ENCODE results near the gene STAB2.

The STAB2 gene

DNA sequence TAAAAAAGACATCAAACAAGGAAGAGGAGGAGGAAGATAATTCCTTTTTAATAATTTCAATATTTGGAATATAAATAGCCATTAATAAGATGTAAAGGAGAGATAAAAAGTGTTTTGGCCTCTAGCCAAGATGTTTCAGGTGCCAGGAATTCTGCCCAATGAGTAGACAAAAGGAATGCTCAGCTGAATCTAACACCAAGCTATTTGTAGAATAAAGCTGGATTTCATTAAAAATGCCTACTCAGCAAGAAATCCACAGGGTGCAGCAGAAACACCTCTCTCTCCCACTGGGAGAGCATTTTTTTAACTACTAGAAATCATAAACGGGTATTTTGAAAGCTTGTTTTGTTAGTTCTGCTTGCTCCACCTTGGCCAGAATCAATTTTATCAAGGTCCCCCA lies 4.1 kb upstream of the STAB2 start:
- no peak for DNase-seq

- peak; percentile 34 for DNase-seq
Measured at GRCh38 chr12:103586132-103586531, 941 bp upstream of the STAB2 start.

GRCh38 chr12:103588680-103589079 lies 1.6 kb downstream of the STAB2 start:
- no peak for DNase-seq

GRCh38 chr12:103589517-103589916 lies 2.4 kb downstream of the STAB2 start:
- no peak for DNase-seq

- no peak for DNase-seq
Measured at GRCh38 chr12:103590271-103590670, 3.2 kb downstream of the STAB2 start.

GRCh38 chr12:103596981-103597380 lies 9.9 kb downstream of the STAB2 start:
- DNase-seq, result no peak

GRCh38 chr12:103599274-103599673 lies 12.2 kb downstream of the STAB2 start:
- no peak for DNase-seq

GRCh38 chr12:103600967-103601728 lies 14.1 kb downstream of the STAB2 start:
- DNase-seq, result peak; percentile 6

GRCh38 chr12:103620395-103620794 lies 33.3 kb downstream of the STAB2 start:
- DNase-seq, result no peak

GRCh38 chr12:103623716-103624115 lies 36.6 kb downstream of the STAB2 start:
- no peak for DNase-seq

DNA sequence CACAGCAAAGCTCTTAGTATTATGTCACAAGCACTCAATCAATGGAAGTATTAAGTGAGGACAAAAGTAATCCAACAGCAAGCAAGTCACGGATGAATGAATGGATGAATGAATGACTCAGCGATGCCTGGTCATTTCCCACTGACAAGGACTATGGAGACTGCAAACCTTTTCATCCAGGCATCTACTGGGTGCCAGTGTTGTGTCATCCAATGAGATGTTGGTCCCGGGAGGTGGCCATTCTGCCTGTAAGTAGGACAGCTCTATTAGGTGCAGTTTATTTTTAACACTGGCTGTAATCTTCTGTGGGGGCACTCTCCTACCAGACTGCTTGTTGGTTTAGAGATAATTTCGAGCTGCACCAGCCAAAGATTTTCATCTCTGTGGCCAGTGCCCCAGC lies 39.4 kb downstream of the STAB2 start:
- peak; percentile 8 for DNase-seq

- no peak for DNase-seq
Measured at GRCh38 chr12:103627189-103627855, 40.2 kb downstream of the STAB2 start.

DNA sequence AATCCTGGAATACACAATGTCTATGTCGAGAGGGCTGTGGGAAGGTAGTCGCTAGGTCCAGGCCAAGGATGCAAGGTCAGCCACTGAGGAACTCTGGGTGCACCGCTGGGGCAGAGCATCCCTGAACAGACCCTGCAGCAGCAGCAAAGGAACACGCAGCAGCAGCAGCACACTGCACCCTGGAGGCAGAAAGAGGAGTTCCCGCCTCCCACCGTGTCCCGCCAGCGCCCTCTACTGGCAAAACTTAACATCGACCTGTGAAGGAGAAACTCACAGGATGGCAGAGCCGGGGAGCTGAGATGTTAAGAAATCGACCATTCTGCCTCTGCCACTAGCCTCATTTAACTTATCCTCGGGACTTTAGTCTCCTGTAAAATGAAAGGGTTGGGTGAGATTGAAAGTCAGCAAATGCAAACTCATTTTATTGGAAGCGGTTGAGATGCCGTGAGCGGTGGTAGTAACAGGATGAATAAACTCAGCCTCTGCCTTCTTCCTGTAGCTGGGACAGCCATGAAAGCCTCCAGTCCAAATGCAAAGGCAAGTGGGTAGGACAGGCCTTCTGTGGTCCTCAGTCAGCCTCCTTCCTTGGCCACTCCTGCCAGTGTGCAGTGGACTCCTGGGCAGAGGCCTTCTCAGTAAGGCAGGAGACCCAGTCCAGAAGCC lies 45.6 kb downstream of the STAB2 start:
- DNase-seq, result peak; percentile 86

- DNase-seq, result no peak
Measured at GRCh38 chr12:103634732-103635131, 47.7 kb downstream of the STAB2 start.

- no peak for DNase-seq
Measured at GRCh38 chr12:103635419-103635818, 48.3 kb downstream of the STAB2 start.

GRCh38 chr12:103637021-103637420 lies 49.9 kb downstream of the STAB2 start:
- no peak for DNase-seq

DNA sequence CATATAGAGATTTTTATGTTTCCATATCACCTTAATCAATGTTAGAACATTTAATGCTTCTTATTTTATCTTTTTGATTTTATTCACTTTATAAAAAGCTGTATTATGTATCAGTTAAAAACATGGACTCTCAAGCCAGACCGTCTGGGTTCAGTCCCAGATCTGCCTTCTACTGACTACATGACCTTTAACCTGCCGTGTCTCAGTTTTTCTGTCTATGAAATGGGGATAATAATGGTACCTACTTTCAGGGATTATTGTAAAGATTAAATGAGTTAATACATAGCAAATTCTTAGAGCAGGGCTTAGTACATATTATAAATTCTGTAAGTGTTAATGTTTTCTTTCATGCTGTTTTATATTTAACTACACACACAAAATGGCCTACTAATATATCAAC lies 50.4 kb downstream of the STAB2 start:
- no peak for DNase-seq

GRCh38 chr12:103639983-103640382 lies 52.9 kb downstream of the STAB2 start:
- DNase-seq, result no peak

- DNase-seq, result no peak
Measured at GRCh38 chr12:103640410-103640809, 53.3 kb downstream of the STAB2 start.

DNA sequence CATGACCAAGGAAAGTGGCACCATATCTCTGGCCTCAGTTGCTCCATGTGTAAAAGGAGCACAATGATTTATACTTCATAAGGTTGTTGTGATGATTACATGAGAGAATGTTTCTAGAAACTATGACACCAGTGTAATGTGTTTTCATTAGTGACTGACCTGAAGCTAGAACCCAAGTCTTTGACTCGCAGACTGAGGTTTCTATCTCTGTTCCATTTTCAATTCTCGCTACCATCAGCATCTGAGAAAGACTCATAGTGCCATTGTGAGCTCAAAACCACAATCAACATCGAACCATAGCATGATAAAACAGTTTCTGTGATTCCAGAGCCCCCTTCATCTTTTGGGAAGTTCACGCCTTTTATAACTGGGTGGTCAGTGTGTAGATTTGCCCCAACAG lies 53.8 kb downstream of the STAB2 start:
- DNase-seq, result no peak

DNA sequence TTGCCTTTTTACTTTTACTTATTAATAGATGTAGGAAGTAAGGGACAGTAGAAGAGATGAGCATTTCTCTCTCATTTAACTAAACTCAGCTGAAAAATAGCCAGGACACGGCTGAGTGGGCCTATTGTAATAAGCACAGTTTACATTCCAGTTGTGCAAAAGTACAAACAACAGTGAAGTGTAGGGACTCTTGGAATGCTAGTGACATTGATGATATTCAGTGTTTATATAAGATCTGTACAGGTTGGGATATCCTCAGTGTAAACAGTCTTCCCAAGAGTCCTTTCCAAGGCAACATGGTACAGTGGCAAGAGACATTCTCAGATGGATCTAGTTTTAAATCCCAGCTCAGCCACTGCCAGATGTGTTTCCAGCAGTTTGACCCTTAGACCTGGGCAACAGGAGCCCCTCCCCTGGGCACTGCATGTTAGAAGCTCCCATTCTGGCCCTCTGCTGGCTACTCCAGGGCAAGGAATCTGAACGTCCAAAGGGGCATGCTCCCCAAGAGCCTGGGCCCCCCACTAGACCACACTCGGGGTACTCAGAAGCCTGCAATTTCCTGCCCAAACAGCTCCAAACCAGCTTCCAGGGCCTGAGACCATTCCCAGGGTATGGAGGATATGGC lies 55.3 kb downstream of the STAB2 start:
- no peak for DNase-seq

- no peak for DNase-seq
Measured at GRCh38 chr12:103645202-103645601, 58.1 kb downstream of the STAB2 start.

GRCh38 chr12:103647267-103647666 lies 60.2 kb downstream of the STAB2 start:
- no peak for DNase-seq

GRCh38 chr12:103652808-103653207 lies 65.7 kb downstream of the STAB2 start:
- DNase-seq, result no peak
